Activated naive CD4-positive, alpha-beta T cell treated with Interleukin-2 at 50 U/mL for 16 hours (primary cell): ENCODE measurements around the gene FCRL3.

Source experiments
- DNase-seq: peaks from one replicate; pipeline ENCODE4 v3.0.0-alpha.2; 2020

The FCRL3 gene

GRCh38 chr1:157682710-157683437 lies 17.7 kb downstream of the FCRL3 start:
- DNase-seq, result no peak

DNA sequence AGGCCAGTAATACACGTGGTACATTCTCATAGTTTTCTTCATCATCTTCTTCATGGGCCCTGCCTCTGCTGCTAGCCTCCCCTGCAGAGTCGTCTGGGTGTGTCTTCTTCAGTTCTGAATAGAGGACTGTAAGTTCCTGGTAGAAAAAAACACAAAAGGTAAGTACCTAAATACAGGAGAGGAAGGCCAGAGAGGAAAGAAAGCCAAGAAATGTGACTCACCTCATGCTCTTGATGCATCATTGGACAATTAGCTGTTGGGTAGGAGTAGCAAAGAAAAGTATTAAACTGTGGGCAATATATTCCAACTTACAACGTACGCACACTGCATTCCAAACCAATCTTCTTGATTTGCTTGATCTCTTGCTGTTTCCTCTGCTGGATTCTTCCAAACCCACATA lies 21.8 kb downstream of the FCRL3 start:
- no peak for DNase-seq

- no peak for DNase-seq
These were observed 27.6 kb downstream of the FCRL3 start for GRCh38 chr1:157673008-157673407.

- DNase-seq, result no peak
These were observed 28.7 kb downstream of the FCRL3 start for GRCh38 chr1:157671895-157672294.

GRCh38 chr1:157659576-157660247 lies 40.9 kb downstream of the FCRL3 start:
- DNase-seq, result no peak

DNA sequence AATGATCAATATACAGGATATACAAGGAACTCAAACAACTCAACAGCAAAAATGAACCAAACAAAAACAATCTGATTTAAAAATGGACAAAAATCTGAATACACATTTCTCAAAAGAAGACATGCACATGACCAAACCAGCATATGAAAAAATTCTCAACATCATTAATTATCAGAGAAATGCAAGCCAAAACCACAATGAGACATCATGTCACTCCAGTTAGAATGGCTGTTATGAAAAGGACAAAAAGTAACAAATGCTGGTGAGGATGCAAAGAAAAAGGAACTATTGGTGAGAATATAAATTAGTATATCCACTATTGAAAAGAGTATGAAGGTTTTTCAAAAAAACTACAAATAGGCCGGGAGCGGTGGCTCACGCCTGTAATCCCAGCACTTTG lies 42.0 kb downstream of the FCRL3 start:
- DNase-seq, result no peak

- DNase-seq, result no peak
These were observed 47.1 kb downstream of the FCRL3 start for GRCh38 chr1:157653494-157653873.

- DNase-seq, result no peak
These were observed 47.6 kb downstream of the FCRL3 start for GRCh38 chr1:157652859-157653493.

- no peak for DNase-seq
These were observed 52.3 kb downstream of the FCRL3 start for GRCh38 chr1:157648317-157648716.

DNA sequence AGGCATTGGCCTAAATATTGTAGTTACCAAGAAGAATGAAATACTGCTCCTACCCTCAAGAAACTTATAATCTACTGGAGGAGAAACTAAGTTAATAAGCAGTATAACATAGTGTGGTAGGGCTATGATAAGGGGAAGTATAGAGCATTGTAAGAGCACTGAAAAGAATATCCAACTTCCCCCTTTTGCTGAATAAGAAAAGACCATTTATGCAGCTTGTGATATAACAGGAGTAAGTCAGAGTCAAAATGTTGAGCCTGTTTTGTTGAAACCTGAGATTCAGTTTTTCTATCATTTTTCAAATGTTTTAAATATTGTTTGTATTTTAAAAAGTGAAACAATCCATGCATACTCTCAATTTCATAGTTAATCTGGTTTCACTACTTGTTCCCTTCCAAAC lies 54.4 kb downstream of the FCRL3 start:
- no peak for DNase-seq

DNA sequence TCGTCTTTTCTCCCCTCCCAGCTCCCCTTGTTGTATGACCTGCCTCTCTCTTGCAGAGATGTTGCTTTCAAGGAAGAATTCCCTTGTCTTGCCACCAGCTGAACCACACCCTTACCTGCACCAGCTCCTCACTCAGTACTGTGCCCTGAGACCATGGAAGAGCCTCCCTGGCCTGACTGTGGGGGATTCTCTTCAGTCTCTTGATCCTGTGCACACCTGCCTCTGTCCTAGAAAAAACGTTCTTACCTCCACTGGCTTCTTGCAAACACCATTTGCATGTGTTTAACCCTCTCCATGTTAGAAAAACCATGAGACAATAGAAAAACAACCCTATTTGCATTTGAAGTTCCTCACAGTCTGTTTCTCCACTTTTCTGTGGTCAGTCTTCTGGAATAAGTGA lies 59.4 kb downstream of the FCRL3 start:
- DNase-seq, result no peak

DNA sequence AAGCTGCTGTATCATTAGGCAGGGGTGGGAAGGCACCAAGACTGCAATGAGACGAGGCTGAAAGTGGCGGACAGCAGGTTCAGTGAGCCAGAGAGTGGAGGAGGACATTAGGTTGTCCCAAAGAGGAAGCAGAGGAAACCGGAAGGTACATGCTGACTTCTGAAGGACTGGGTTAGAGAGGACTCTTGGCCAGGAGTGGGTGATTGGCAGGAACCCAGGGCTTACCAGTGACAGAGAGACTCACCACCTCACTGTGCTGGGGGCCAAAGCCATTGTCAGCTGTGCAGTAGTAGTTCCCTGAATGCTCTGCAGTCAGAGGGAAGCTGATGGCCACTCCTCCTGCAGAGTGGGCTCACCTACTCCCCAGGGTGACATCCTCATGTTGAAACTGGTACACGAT lies 60.8 kb downstream of the FCRL3 start:
- no peak for DNase-seq

DNA sequence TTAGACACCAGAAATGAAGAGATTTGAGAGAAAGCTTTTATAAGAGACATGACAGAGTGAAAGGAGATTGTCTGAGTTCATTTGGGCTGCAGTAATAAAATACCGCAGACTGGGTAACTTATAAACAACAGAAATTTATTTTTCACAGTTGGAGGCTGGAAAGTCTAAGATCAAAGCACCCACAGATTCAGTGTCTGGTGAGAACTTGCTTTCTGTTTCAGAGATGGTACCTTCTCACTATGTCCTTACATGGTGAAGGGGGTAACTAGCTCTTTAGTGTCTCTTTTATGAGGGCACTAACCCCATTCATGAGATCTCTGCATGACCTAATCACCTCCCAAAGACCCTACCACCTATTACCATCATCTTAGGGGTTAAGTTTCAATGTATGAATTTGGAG lies 71.8 kb downstream of the FCRL3 start:
- DNase-seq, result no peak
